MV-4-11 (cell line): Measurements from ENCODE around the gene TRIP10.

ENCODE experiments used
- DNase-seq: peaks from one replicate; lab custom pipeline; 2025; lab: John Stamatoyannopoulos, UW

TRIP10 gene

DNA sequence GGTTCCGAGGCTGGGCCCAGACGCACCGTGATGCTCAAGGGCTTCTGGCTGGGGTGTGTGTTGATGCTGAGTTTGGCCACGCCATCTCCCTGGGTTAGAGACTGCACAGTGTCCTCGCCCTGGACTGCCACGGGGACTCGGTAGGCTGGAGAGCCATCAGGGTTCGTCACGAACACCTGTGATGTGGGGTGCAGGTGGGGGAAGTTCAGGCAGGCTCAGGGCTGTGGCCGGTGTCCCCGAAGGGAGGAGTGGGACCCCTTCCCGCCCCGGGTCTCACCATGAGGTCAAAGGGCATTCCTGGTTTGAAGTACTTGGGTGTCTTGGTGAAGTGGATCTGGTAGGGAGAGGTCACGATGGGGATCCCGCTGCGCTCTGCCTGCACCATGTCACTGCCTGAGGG is 27.2 kb upstream of the TRIP10 start:
- no peak for DNase-seq

DNA sequence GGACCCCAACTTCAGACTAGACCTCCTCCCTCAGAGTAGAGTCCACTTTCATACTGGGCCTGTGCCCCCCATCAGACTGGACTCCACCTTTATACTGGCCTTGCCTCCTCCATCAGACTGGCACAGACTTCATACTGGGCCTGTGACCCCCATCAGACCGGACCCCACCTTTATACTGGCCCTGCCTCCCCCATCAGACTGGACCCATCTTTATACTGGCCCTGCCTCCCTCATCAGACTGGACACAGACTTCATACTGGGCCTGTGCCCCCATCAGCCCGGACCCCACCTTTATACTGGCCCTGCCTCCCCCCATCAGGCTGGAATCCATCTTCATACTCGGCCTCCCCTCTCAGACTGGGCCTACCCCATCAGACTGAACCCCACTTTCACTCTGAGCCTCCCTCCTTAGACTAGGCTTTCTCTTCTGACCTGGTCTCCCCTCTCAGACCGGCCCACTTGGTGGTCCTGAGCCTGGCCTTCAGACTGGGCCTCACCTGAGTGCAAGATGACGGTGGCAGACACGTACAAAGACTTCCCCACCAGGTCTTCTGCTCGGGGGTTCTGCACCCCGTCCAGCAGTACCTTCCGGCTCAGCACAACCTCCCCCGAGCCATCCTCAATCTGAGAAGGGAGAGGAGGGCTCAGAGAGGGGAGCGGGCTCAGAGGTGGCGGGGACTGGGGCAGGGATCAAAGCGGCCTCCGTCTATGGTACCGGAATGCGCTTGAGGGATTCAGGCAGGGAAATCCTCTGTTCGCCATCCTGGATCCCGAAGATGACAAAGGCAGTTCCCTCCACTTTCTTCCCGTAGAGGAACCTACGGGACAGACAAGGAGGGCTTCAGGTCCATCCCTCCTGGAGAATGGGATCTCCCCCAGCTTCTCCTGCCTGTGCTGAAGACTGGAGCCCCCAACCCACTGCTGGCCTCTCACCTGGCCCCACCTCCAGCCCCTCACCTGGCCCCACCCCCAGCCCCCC is 26.5 kb upstream of the TRIP10 start:
- DNase-seq, result no peak

DNA sequence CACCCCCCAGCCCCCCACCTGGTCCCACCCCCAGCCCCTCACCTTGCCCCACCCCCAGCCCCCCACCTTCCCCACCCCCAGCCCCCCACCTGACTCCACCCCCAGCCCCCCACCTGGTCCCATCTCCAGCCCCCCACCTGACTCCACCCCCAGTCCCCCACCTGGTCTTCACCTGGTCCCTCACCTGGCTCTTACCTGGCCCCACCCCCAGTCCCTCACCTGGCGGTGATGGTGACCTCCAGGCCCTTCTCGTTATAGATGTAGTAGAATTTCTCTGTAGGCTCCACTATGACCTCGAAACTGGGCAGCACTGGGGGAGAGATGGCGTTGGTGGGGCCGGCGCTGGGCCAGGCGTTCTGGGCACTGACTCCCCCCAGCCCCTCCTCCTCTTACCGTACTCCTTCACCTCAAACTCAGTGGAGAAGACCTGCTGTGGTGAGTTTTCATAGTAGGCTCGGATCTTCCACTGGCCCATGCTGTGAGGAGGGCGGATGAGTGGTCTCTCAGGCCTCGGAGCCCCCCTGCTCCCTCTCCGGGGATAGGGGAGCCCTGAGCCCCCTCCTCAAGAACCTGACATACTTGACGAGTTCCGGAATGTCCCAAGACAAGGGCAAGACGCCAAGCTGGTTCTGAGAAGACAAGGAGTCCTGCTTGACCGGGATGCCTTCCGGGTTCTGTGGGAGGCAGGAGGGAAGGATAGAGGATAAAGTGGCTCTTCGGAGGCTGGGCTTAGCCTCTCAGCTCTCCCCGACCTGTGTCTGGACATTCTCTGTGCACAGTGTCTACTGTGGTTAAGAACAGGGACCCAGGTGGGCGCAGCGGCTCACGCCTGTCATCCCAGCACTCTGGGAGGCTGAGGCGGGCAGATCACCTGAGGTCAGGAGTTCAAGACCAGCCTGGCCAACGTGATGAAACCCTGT is 25.4 kb upstream of the TRIP10 start:
- no peak for DNase-seq

DNA sequence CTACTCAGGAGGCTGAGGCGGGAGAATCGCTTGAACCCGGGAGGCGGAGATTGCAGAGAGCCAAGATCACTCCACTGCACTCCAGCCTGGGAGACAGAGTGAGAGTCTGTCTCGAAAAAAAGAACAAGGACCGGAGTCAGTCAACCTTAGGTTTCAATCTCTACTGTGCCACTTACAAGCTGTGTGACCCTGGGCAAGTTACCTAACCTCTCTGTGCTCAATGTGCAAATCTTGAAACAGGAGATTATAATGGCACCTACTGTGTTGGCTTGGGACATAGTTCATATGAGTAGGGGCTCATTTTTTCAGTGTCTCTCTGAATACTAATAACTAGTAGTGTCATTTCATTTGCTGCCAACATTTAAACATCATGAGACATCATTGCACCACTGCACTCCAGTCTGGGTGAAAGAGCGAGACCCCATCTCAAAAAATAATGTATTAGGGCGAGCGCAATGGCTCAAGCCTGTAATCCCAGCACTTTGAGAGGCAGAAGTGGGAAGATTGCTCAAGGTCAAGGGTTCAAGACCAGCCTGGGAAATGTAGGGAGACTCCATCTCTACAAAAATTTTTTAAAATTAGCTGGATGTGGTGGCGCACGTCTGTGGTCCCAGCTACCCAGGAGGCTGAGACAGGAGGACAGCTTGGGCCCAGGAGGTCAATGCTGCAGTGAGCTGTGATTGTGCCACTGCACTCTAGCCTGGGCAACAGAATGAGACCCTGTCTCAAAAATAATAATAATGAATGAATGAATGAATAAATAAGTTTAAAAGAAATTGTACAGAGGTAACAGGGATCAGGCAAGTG is 24.5 kb upstream of the TRIP10 start:
- no peak for DNase-seq

DNA sequence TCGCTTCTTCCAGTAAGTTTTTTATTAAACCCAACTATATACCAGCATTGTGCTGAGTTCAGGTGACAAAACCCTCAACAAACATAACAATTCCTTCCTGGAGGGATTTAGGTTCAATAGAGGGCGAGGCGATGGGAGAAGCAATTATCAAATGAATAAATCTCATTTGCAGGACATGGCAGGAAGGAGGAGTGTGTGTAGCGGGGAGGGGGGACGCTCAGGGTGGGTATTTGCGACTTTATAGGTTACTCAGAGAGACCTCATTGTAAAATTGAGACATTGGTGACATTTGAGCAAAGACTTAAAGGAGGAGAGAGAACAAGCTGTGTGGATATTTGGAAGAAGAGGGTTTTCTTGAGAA is 22.9 kb upstream of the TRIP10 start:
- DNase-seq, result no peak

DNA sequence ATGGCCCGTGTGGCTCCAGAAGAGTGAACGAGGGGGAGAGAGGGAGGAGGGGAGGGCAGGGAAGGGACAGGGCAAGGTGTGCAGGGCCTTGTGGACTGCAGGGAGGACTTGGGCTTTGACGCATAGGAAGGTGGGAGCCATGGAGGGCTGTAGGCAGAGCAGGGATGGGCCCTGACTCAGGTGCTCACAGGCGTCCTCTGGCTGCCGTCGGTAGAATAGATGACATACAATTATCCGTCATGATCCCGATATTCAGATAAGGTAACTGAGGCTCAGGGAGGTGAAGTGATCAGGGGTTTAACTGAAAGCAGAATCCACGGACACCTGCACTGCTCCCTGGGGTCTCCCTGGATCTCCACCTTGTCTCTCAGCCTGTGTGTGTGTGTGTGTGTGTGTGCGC is 22.4 kb upstream of the TRIP10 start:
- DNase-seq, result no peak

DNA sequence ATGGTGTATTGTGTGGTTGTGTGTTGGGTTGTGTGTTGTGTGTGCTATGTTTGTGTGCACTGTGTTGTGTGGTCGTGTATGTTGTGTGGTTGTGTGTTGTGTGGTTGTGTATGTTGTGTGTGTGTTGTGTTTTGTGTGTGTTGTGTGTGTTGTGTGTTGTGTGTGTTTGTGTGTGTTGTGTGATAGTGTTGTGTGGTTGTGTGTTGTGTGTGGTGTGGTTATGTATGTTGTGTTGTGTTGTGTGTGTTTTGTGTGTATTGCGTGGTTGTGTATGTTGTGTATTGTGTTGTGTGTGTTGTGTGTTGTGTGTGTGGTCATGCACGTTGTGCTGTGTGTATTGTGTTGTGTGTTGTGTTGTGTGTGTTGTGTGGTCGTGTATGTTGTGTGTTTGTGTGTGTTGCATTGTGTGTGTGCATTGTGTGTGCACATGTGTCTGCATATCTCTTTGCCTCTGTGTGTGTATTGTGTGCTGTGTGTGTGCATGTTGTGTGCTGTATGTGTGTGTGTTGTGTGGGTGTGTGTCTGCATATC is 22.0 kb upstream of the TRIP10 start:
- DNase-seq, result no peak

DNA sequence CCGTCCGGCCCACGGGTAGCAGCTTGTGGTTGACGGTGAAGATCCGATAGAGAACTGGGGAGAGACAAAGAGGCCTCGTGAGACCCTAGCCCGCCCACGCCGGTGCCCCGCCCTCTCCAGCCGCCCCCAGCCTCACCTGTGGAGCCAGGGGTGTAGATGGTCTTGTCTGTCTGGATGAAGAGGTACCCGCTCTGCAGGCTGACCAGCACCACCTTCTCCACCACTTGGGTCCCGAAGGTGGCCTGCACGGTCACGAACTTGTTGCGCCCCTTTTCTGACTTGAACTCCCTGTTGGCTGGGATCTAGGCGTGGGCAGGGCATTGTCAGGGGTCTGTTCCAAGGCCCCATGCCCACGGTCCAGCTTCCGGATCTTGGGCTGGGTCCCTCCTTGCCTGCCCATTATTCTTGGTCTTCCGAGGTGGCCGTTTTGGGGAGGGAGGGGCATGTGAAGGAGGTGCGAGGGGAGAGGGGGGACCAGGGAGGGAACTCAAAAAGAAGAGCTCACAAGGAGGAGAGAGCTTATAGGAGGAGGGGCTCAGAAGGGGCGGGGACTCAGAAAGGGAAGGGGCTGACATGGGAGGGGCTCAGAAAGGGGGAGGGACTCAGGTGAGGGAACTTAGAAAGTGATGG is 21.3 kb upstream of the TRIP10 start:
- DNase-seq, result no peak

DNA sequence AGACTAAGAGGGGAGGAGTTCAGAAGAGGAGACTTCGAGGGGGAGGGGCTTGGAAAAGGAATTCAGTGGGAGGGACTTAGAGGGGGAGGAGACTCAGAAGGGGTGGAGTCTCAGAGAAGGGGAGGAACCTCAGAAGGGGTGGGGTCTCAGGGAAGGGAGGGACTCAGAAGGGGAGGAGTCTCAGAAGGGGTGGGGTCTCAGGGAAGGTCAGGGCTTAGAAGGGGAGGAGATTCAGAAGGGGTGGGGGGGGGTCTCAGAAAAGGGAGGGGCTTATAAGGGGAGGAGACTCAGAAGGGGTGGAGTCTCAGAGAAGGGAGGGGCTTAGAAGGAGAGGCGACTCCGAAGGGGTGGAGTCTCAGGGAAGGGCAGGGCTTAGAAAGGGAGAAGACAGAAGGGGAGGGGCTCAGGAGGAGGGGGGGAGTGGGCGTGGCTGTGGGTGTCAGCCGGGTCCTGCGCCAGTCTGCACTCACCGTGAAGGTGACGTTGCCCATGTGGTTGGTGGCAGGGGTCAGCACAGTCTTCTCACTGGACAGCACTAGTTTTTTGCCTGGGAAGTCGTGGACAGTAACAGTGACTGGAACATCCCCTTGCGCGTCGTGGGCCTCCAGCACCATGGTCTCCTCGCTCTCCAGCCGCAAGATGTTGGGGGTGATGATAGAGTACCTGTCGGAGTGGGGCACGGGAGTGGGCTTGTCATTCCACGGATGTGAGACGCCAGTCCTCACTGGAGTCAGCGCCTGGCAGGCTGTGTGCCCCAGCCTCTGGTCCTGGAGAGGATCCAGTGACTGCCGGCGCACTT is 20.5 kb upstream of the TRIP10 start:
- DNase-seq, result peak; percentile 34

DNA sequence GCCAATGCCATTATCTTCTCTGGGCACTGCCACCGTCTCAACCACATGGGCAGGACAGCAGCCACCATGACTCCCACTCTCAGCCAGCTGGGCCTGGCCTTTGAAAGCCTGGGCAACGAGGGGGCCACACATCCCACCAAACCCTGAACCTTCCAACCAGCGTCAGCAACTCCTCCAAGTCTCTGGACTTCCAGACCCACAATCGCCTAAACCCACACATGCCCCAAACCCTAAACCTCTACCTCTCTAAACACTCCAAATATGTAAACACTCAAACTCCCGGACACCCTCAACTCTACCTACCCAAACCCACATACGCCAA is 20.0 kb upstream of the TRIP10 start:
- DNase-seq, result no peak

DNA sequence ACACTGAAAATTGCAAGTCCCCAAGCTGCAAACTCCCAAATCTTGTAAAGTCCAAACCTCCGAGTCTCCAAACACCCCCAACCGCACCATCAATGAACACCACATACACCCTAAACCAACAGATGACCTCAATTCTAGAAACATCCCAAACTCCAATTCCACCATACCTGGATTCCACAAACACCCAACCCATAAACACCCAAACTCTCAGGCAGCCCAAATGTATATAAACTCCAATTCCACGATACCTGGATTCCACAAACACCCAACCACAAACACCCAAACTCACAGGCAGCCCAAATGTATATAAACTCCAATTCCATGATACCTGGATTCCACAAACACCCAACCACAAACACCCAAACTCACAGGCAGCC is 19.5 kb upstream of the TRIP10 start:
- no peak for DNase-seq

DNA sequence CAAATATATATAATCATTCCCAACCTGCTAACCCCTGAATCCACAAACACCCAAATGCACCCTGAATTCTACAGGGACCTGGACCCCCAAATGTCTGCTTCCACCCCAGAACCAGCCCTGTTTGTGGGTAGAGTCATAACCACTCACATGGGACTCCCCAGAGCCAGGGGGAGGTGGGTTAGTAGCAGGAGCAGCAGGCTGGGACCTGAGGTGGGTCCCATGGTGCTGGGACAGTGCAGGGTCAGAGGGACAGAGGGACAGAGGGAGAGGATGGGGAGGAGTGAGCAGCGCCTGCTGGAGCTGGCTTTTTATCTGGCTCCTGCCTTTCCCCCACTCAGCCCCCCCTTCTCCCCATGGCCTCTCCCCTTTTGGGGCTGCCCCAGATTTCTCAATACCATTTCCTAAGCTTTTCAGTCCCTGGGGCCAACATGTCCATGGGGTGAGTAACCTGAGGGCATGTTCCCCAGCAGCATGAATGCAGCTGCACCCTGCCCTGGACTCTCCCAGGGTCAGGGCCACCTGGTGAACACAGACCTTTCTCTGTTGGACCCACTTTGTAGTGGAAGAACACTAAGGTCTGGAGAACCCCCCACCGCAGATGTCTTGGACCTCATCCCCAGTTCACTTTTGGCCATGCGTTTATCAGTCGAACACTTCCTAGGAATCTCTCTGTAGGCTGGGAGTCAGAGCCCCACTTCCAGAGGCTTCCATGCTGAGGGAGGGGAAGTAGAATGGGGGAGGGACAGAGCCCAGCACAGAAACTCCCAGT is 18.9 kb upstream of the TRIP10 start, which contains the start of gene C3:
TSS of gene C3 (minus strand) at position 282 of the 769 bp plus-strand sequence. CDS start at position 221, 61 bp downstream.
- peak; percentile 67 for DNase-seq

DNA sequence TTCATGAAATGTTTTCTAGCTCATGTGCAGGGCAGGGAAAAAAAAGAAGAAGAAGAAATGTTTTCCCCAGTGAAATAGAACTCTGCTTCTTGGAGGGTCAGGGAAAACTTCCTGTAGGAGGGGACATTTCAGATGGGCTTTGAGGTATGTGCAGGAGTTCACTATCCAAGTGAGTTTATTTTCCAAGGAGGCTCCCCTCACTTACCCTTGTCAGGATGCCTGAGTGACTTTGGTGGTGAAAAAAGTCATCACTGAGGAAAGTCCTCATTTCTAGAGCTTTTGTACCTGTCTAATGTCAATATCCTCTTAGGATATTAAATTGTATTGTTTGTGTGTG is 18.4 kb upstream of the TRIP10 start:
- DNase-seq, result no peak

DNA sequence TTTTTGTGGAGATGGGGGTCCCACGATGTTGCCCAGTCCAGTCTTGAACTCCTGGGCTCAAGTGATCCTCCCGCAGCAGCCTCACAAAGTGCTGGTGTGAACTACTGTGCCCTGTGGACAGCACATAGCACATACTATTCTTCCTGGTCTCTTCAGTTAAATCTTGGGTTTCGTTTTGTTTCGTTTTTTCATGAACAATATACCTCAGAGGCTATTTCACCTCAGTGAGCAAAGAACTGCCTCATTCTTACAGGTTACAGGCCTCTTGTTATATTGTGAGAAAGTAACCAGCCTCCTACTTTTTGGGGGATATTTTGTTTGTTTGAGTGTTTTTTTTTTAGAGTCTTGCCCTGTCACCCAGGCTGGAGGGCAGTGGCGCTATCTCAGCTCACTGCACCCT is 17.7 kb upstream of the TRIP10 start:
- DNase-seq, result no peak

DNA sequence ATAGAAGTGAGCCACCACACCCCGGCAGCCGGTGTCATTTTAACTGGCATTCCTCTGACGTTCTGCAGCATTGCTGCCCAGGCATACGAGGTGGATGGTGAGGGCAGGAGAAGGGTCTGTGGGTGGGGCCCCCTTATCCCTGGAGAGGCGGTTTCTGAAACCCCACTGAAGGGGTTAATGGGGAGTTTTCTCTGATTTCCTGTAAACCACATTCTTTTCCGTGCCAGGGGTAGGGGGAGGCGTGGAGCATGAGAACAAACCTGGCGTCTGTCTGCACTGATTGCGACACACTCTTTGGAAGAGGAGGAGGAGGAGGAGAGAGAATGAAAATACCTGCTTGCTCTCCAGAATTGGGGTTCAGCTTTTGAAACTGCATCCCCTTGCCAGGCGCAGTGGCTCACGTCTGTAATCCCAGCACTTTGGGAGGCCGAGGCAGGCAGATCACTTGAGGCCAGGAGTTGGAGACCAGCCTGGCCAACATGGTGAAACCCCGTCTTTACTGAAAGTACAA is 16.3 kb upstream of the TRIP10 start:
- DNase-seq, result no peak

DNA sequence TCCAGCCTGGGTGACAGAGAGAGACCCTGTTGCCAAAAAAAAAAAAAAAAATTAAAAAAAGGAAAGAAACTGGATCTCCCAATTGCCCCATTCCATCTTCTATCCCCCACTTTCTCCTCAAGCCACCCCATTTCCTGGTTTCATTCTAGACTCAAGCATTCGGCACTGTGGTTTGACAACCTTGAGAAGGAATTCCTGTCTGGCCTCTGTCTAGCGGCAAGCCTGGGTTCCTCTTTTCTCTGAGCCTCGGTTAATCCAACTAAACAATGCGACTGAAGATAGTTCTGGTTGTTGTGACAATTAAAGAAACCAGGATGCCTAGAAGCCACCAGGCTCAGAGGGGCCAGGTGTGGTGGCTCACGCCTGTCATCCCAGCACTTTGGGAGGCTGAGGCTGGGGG is 15.7 kb upstream of the TRIP10 start:
- DNase-seq, result peak; percentile 90

DNA sequence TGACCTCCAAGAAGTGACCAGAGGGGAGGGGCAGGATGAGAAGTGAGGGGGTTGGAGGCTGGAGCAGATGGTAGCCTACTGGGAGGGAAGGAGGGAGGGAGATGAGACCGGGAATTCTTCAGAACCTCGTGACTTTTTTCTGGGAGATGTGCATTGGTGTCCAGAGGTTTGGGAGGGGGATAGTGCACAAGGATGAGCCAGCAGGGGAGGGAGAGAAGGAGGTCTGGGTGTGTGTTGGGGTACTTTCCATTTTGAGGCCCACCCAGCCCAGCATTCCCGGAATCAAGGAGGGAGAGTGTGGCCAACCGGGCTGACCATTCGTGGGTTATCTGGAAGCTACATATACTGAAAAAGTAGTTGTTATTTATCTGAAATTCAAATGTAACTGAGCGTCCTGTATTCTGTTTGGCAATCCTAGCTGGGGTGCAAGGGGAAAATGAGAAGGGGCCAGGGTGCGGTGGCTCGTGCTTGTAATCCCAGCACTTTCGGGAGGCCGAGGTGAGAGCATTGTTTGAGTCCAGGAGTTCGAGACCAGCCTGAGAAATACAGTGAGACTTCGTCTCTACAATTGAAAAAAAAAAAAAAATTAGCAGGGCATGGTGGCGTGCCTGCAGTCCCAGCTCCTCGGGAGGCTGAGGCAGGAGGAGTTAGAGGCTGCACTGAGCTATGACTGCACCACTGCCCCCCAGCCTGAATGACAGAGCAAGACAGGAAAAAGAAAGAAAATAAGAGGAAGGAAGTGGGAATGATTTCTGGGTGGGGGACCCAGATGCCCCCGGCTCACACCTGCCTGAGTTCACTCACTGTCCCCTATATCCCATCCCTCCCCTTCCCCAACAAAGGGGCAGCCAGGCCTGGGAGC is 14.6 kb upstream of the TRIP10 start:
- DNase-seq, result no peak

DNA sequence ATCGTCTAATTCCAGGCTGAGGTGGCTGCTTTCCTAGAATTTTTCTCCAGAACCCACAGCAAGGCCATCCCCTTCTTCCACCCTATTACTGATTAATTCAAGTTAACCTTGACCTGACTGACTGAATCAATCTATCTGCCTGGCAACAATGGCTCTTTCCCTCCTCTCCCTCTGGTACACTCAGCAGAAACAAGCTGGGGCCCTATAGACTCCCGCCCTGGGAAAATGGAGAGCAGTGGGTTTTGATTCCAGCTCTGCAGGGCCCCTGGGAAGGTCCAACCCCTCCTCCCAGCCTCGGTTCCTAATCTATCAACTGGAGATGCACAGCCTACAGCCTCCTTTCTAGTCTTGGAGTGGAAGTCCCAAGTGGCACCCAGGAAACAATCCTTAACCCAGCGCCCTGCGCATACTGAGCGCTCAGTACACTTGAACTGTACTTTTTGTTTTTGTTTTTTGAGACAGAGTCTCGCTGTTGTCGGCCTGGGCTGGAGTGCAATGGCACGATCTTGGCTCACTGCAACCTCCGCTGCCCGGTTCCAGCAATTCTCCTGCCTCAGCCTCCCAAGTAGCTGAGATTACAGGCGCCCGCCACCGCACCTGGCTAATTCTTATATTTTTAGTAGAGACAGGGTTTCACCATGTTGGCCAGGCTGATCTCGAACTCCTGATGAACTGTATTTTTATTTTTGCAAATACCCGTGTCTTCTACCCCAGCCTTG is 13.8 kb upstream of the TRIP10 start:
- no peak for DNase-seq
